Neural cell (in vitro differentiated cells): ENCODE measurements around the gene PSD2. TPM values are rescaled to one million over a fixed set of nuclear protein-coding genes. Genes with fewer than 3 reads are reported as not detected.

ENCODE experiments used
- H2AFZ ChIP-seq: fragments of 200-600, 300-800 bp; sonication (generic), shearing (Covaris generic); 2 replicates; pipeline ENCODE4 v1.6.0; 2014; ENCODE audit warnings: low read depth, mild to moderate bottlenecking, antibody characterized with exemption, low read length, moderate library complexity
- H3F3A ChIP-seq: fragments of 200-600 bp; shearing (Covaris generic); 2 replicates; pipeline ENCODE4 v1.6.1; 2016; ENCODE audit warnings: mild to moderate bottlenecking, moderate library complexity, mixed read lengths, antibody characterized with exemption, low read length; ENCODE audit not compliant: insufficient read depth, poor library complexity, severe bottlenecking
- H3K27ac ChIP-seq: fragments of 200-600, 300-800 bp; sonication (generic), shearing (Covaris generic); 2 replicates; pipeline ENCODE4 v1.5.1; 2014; ENCODE audit warnings: mild to moderate bottlenecking, low read length, moderate library complexity
- H3K27me3 ChIP-seq: fragments of 300-800, 200-600 bp; sonication (generic), shearing (Covaris generic); 2 replicates; pipeline ENCODE4 v1.6.0; 2014; ENCODE audit warnings: mild to moderate bottlenecking, low read depth, low read length, moderate library complexity; ENCODE audit not compliant: insufficient read depth
- H3K36me3 ChIP-seq: fragments of 300-800, 200-600 bp; sonication (generic), shearing (Covaris generic); 2 replicates; pipeline ENCODE4 v1.5.1; 2014; ENCODE audit warnings: mild to moderate bottlenecking, antibody characterized with exemption, low read length, moderate library complexity; ENCODE audit not compliant: insufficient read depth
- H3K4me2 ChIP-seq: fragments of 300-800, 200-600 bp; sonication (generic), shearing (Covaris generic); 2 replicates; pipeline ENCODE4 v1.6.0; 2014; ENCODE audit warnings: mild to moderate bottlenecking, low read length
- H3K4me3 ChIP-seq: fragments of 300-800, 200-600 bp; sonication (generic), shearing (Covaris generic); 2 replicates; pipeline ENCODE4 v1.5.1; 2014; ENCODE audit warnings: mild to moderate bottlenecking, low read length, moderate library complexity
- H3K79me2 ChIP-seq: fragments of 200-600 bp; shearing (Covaris generic); replicated peaks from 2 replicates; pipeline ENCODE4 v1.6.0; 2014; ENCODE audit warnings: mild to moderate bottlenecking, low read length, moderate library complexity; ENCODE audit not compliant: insufficient read depth
- H3K9ac ChIP-seq: fragments of 300-800, 200-600 bp; sonication (generic), shearing (Covaris generic); 2 replicates; pipeline ENCODE4 v1.6.1; 2016; ENCODE audit warnings: mild to moderate bottlenecking, low read length, mixed read lengths
- H3K9me2 ChIP-seq: fragments of 200-600 bp; shearing (Covaris generic); 2 replicates; pipeline ENCODE4 v1.6.1; 2016; ENCODE audit warnings: mild to moderate bottlenecking, low read length, mixed read lengths; ENCODE audit not compliant: insufficient read depth
- H3K9me3 ChIP-seq: fragments of 200-600, 300-800 bp; sonication (generic), shearing (Covaris generic); 2 replicates; pipeline ENCODE4 v1.6.1; 2016; ENCODE audit warnings: mild to moderate bottlenecking, mixed run types, low read length, moderate library complexity, mixed read lengths
- H4K20me1 ChIP-seq: fragments of 200-600 bp; shearing (Covaris generic); 2 replicates; pipeline ENCODE4 v1.6.1; 2016; ENCODE audit warnings: mild to moderate bottlenecking, mixed run types; ENCODE audit not compliant: insufficient read depth
- EP300 ChIP-seq: fragments of 450-650 bp; conservative IDR thresholded peaks from 2 replicates; pipeline ENCODE4 v1.6.1; 2014; ENCODE audit warnings: antibody characterized with exemption, mild to moderate bottlenecking, moderate library complexity; ENCODE audit not compliant: poor library complexity, severe bottlenecking
- EZH2 ChIP-seq: fragments of 200-600, 300-800 bp; shearing (Covaris generic), sonication (generic); IDR thresholded peaks from 2 replicates; pipeline ENCODE4 v1.6.1; 2014; ENCODE audit warnings: antibody characterized with exemption, low read length, borderline replicate concordance, mild to moderate bottlenecking; ENCODE audit not compliant: insufficient read depth, poor library complexity, severe bottlenecking
- MXI1 ChIP-seq: fragments of 450-650 bp; conservative IDR thresholded peaks from 2 replicates; pipeline ENCODE4 v1.6.1; 2014; ENCODE audit warnings: antibody characterized with exemption, mild to moderate bottlenecking; ENCODE audit not compliant: poor library complexity, severe bottlenecking
- POLR2AphosphoS5 ChIP-seq: IDR thresholded peaks from 2 replicates; pipeline ENCODE4 v1.6.1; 2012
- RAD21 ChIP-seq: fragments of 450-650 bp; conservative IDR thresholded peaks from 2 replicates; pipeline ENCODE4 v1.6.1; 2014; ENCODE audit warnings: antibody characterized with exemption, mild to moderate bottlenecking, moderate library complexity
- SMC3 ChIP-seq: fragments of 450-650 bp; conservative IDR thresholded peaks from 2 replicates; pipeline ENCODE4 v1.6.1; 2014; ENCODE audit warnings: antibody characterized with exemption, mild to moderate bottlenecking, moderate library complexity; ENCODE audit not compliant: poor library complexity
- TAF1 ChIP-seq: IDR thresholded peaks from 2 replicates; pipeline ENCODE4 v1.6.1; 2012; ENCODE audit warnings: low read depth
- polyA plus RNA-seq: library from polyadenylated mRNA; depleted of rRNA; stranded (reverse); fragments of >200 nt; gene quantifications from 2 replicates; pipeline ENCODE4 v1.2.3, GENCODE V29; 2014
- TF ChIP-seq, protein P1 (sequence below): fragments of 450-650 bp; IDR thresholded peaks from 2 replicates; pipeline ENCODE4 v1.5.1; 2014; ENCODE audit warnings: antibody characterized with exemption, mild to moderate bottlenecking, moderate library complexity; ENCODE audit not compliant: poor library complexity, severe bottlenecking
- TF ChIP-seq, protein P2 (sequence below): IDR thresholded peaks from 2 replicates; pipeline ENCODE4 v1.6.1; 2012; ENCODE audit warnings: borderline replicate concordance

The PSD2 gene
- polyA plus RNA-seq, 1 donor from 2014 or later, result 33.4 TPM

DNA sequence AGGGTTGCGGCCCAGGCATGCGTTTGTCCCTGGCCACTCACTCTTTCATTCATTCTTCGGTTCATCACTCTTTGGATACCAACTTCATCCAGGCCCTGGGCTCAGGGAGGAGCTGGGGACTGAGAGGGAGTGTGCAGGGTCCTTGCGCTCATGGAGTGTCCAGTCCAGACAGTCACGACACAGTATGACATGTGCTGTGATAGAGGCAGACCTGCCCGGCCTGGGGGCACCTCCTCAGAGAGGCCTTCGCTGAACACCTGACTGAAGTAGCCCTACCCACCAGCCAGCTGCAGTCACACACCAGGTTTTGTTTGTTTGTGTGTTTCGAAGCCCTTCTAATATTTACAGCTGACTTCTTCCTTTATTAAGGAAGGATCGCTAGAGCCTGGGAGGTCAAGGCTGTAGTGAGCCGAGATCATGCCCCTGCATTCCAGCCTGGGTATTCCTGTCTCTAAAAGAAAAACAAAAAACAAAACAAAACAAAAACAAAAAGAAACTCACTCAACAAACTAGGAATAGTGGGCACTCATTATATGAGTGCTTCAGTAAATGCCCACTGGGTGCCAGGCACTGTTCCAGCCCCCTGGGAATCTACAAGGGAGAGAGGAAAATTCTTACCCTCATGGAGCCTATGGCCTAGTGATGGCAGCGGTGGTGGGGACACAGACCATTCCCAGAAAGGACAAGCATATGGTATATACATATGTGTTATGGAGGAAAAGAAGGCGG is 6.3 kb upstream of the PSD2 start:
- Histone ChIP-seq H3K9me3 (no peaks in the 10 kb centered on the region), H3K27ac (no peak overlapping the region), H3K36me3 (no peaks in the 10 kb centered on the region), H3K79me2 (no peaks in the 10 kb centered on the region), H3K4me2 (no peak overlapping the region), H3K9ac (no peak overlapping the region), H3F3A (no peaks in the 10 kb centered on the region), H3K27me3 (peaks cover 9% of the 10 kb centered on the region), H3K9me2 (no peaks in the 10 kb centered on the region), H3K4me3 (no peak overlapping the region), H4K20me1 (no peaks in the 10 kb centered on the region), H2AFZ (no peak overlapping the region)
- TF ChIP-seq, protein P1, sequence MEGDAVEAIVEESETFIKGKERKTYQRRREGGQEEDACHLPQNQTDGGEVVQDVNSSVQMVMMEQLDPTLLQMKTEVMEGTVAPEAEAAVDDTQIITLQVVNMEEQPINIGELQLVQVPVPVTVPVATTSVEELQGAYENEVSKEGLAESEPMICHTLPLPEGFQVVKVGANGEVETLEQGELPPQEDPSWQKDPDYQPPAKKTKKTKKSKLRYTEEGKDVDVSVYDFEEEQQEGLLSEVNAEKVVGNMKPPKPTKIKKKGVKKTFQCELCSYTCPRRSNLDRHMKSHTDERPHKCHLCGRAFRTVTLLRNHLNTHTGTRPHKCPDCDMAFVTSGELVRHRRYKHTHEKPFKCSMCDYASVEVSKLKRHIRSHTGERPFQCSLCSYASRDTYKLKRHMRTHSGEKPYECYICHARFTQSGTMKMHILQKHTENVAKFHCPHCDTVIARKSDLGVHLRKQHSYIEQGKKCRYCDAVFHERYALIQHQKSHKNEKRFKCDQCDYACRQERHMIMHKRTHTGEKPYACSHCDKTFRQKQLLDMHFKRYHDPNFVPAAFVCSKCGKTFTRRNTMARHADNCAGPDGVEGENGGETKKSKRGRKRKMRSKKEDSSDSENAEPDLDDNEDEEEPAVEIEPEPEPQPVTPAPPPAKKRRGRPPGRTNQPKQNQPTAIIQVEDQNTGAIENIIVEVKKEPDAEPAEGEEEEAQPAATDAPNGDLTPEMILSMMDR, result no peak
- TF ChIP-seq, protein P2, sequence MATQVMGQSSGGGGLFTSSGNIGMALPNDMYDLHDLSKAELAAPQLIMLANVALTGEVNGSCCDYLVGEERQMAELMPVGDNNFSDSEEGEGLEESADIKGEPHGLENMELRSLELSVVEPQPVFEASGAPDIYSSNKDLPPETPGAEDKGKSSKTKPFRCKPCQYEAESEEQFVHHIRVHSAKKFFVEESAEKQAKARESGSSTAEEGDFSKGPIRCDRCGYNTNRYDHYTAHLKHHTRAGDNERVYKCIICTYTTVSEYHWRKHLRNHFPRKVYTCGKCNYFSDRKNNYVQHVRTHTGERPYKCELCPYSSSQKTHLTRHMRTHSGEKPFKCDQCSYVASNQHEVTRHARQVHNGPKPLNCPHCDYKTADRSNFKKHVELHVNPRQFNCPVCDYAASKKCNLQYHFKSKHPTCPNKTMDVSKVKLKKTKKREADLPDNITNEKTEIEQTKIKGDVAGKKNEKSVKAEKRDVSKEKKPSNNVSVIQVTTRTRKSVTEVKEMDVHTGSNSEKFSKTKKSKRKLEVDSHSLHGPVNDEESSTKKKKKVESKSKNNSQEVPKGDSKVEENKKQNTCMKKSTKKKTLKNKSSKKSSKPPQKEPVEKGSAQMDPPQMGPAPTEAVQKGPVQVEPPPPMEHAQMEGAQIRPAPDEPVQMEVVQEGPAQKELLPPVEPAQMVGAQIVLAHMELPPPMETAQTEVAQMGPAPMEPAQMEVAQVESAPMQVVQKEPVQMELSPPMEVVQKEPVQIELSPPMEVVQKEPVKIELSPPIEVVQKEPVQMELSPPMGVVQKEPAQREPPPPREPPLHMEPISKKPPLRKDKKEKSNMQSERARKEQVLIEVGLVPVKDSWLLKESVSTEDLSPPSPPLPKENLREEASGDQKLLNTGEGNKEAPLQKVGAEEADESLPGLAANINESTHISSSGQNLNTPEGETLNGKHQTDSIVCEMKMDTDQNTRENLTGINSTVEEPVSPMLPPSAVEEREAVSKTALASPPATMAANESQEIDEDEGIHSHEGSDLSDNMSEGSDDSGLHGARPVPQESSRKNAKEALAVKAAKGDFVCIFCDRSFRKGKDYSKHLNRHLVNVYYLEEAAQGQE, result no peak
- TF ChIP-seq EP300, result no peak
- TF ChIP-seq RAD21, result no peak
- no peak for TF ChIP-seq MXI1
- no peak for TF ChIP-seq TAF1
- no peak for TF ChIP-seq EZH2
- no peak for TF ChIP-seq POLR2AphosphoS5
- TF ChIP-seq SMC3, result no peak

DNA sequence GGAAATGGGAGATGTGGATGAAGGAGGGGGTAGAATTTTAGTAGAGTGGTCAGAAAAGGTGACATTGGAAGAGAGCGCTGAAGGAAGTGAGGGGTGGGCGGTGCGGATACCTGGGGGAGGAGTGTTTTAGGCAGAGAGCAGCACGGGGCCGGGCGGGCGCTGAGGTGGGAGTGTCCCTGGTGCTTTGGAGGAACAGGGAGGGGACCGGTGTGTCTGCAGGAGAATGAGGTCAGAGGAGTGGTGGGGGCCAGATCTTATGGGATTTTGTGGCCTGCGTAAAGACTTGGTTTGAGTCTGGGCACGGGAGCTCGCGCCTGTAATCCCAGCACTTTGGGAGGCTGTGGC is 5.8 kb upstream of the PSD2 start:
- H3K9me2 ChIP-seq, result no peaks in the 10 kb centered on the region
- no peak overlapping the region for H3K27ac ChIP-seq
- H3K9ac ChIP-seq, result no peak overlapping the region
- peaks cover 15% of the 10 kb centered on the region for H3K27me3 ChIP-seq
- H2AFZ ChIP-seq, result no peak overlapping the region
- H4K20me1 ChIP-seq, result no peaks in the 10 kb centered on the region
- no peak overlapping the region for H3K4me3 ChIP-seq
- TF ChIP-seq MXI1 (no peak), TAF1 (no peak)
- TF ChIP-seq, protein P1, result no peak
- H3F3A ChIP-seq, result no peaks in the 10 kb centered on the region
- H3K36me3 ChIP-seq, result no peaks in the 10 kb centered on the region
- no peak overlapping the region for H3K4me2 ChIP-seq
- no peaks in the 10 kb centered on the region for H3K9me3 ChIP-seq
- no peaks in the 10 kb centered on the region for H3K79me2 ChIP-seq
